Sciatic nerve (tissue), 2 donors: ENCODE data around the gene JPH4. TPM values are rescaled to one million over a fixed set of nuclear protein-coding genes. Genes with fewer than 3 reads are reported as not detected.
"Not testable (repeated sequence)": the region's sequence is repeated elsewhere in the genome, so short reads cannot be mapped to it uniquely, and the experiment has no call there.

Source experiments
- ATAC-seq: fragments of 200-7000 bp; cut with Tn5 transposase; one replicate; pipeline ENCODE4 v1.9.1; 2020; ENCODE audit warnings: mild to moderate bottlenecking, moderate library complexity
- DNase-seq: peaks from one replicate; pipeline ENCODE4 v3.0.0-alpha.2; 2020; ENCODE audit warnings: low spot score
- intact Hi-C: fragments of 100-400 bp; cut with DNase I; formaldehyde crosslinking; loops from one replicate; pipeline ENCODE4 v1.14.2; 2022
- total RNA-seq: library from RNA; stranded (reverse); fragmentation: NEBNext Ultra II Directional; extraction: Animal tissue kit (Norgen Biotek cat#: 25700); gene quantifications from one replicate; pipeline ENCODE4 v1.2.1, GENCODE V29; 2021
- donor health status: DM: no; HTN: no; CAD: no.
- donor health status: DM: no; HTN: no; CAD: no.

JPH4 gene
- total RNA-seq, 1 donor from 2014 or later, result 0.85 TPM

DNA sequence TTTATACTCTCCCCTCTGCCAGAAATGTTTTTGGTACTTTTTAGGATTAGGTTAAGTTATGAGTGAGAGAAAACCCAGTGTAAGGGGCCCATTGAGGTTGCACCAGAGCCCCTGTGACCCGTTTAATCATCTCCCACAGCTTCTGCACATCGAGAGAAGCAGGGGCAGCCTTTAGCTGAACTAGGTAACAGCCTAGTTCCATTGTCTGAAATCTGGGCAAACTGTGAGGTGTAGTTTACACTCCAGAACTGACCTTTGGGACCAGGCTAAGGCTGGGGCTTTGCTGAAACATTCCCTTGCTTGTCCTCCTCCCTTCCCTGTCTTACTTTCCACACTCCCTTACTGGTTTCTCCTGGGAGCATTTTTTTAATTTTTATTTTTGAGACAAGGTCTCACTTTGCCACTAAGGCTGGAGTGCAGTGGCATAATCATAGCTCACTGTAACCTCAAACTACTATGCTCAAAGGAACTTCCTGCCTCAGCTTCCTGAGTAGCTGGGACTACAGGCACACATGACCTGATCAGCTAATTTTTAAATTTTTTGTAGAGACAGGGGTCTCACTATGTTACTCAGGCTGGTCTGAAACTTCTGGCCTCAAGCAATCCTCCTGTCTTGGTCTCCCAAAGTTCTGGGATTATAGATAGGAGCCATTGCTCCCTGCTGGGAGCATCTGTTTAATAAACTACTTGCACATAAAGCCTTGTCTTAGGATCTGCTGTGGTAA is 31.7 kb upstream of the JPH4 start:
- DNase-seq (no peak), ATAC-seq (no peak)
- intact Hi-C loops, result no loop called here

DNA sequence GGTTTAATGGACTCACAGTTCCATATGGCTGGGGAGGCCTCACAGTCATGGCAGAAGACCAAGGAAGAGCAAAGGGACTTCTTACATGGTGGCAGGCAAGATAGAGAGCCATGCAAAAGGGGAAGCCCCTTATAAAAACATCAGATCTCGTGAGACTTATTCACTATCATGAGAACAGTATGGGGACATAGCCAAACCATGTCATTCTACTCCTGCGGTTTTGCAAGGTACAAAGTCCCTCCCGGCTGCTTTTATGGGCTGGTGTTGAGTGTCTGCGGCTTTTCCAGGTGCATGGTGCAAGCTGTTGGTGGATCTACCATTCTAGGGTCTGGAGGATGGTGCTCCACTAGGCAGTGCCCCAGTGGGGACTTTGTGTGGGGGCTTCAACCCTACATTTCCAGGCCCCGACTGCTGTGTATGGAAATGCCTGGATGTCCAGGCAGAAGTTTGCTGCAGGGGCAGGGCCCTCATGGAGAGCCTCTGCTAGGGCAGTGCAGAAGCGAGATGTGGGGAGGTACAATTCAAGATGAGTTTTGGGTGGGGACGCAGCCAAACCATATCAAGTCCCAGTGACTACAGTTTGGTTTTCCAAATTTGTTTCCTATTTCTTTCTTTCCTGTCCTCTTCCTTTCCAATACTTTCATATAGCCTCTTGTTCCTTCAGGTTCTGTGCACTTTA is 31.0 kb upstream of the JPH4 start:
- ATAC-seq, DNase-seq, intact Hi-C loops: not testable (repeated sequence)

DNA sequence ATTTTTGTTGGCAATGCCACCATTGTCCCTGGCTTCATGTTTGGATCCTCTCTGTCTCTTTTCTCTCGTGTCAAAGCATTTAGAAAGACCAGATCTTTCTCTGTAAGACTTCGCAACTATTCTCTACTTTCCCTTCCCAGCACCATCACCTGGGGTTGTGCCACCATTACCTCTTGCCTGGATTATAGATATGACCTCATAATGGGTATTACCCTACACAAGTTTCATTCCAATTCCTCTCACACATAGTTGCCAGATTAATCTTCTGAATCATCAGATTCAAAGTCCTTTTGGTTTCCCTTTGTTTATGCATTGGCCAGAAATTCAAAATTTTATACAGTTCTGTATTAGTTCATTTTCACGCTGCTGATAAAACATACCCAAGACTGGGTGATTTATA is 30.4 kb upstream of the JPH4 start:
- ATAC-seq (no peak), DNase-seq (no peak)
- intact Hi-C loops, result no loop called here

DNA sequence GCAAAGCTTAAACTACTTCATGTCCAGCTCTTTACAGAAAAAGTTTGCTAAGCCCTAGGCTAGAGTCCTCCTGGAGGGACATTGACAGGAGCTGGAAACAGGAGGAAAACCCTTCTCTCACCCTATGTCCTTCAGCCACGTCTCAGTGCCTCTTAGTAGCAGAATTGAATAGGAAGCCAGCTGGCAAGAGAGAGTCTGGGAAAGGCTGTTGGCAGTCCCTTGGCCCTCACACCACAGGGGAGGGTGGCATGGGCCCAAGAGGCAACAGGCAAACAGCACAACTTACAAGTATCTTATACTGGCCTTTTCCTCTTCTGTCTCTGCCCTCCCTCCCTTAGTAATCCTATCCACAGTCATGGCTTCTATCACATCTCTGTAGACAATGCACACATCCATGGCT is 29.9 kb upstream of the JPH4 start:
- no peak for DNase-seq
- no peak for ATAC-seq
- intact Hi-C loops, result no loop called here

DNA sequence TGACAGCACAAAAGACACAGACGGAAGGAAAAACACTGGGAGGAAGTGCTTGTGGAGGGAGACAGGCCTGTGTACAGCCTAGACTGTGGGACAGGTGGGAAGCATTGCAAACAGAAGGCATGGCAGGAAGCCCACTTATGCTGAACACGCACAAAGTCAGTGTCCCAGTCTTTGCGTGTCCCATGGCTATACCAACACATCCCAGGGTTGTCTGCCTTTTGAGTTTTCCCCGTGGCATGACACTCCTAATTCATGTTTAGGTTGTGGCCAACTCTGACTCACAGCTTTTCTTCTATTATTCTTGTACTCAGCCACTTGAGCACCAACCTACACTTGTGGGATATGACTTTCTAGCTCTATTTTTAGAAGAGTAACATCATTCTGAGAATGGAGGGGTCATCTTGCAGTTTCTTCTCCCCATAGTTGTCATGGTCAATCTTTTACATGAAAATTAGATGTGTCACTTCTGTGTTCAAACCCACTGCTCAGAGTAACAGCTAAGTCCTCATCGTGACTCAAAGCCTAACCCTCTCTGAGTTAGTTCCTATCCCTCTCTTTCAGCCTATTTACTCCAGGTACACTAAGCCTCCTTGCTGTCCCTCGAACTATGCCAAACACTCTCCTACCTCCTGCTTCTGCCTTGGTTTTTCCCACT is 27.5 kb upstream of the JPH4 start:
- intact Hi-C loops, result no loop called here
- ATAC-seq (no peak), DNase-seq (no peak)

DNA sequence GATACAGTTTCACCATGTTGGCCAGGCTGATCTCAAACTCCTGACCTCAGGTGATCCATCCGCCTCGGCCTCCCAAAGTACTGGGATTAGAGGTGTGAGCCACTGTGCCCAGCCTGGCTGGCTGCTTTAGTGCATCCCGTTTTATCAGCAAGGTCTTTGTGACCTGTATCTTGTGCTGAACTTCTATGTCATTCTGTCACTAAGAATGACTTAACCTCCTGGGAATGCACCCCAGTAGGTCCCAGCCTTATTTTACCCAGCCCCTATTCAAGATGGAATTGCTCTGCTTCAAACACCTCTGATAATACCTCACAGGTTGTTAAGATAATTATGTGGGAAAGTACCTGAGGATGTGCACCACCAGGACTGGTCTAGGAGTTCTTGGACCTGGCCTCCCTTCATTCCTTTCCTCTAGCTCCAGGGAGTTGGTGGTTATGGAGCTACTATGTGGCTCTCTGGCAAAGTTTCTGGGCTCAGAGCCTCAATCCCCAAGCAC is 26.1 kb upstream of the JPH4 start:
- intact Hi-C loops, result no loop called here
- no peak for DNase-seq
- ATAC-seq, result no peak

DNA sequence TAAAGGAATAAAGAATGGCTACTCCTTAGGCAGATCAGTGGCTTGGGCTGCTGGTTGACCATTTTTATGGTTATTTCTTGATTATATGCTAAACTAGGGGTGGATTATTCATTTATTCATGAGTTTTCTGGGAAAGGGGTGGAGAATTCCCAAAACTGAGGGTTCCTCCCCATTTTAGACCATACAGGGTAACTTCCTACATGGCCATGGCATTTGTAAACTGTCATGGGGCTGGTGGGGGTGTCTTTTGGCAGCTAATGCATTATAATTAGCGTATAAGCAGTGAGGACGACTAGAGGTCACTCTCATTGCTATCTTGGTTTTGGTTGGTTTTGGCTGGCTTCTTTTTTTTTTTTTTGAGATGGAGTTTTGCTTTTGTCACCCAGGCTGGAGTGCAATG is 25.6 kb upstream of the JPH4 start:
- no peak for DNase-seq
- intact Hi-C loops, result no loop called here
- ATAC-seq, result no peak

DNA sequence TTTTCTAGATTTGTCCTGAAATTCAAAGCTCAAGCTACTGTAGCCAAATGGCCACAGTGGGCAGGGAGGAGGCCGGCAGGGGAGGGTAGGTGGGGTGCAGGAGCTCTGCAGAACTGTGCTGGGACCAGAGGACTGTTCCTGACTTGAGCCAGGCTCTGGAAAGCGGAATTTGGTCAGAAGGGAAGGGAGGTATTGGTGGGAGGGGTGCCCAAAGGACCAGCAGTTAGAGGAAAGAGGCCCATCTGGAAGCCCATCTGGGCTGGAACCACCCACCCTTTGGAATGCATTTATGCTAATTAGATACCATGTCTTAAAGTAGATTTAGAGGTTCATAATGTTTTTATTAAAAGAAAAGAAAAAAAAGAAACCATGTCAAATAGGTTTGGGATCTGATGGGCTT is 24.5 kb upstream of the JPH4 start:
- ATAC-seq, result no peak
- DNase-seq, result no peak
- intact Hi-C loops, result no loop called here

DNA sequence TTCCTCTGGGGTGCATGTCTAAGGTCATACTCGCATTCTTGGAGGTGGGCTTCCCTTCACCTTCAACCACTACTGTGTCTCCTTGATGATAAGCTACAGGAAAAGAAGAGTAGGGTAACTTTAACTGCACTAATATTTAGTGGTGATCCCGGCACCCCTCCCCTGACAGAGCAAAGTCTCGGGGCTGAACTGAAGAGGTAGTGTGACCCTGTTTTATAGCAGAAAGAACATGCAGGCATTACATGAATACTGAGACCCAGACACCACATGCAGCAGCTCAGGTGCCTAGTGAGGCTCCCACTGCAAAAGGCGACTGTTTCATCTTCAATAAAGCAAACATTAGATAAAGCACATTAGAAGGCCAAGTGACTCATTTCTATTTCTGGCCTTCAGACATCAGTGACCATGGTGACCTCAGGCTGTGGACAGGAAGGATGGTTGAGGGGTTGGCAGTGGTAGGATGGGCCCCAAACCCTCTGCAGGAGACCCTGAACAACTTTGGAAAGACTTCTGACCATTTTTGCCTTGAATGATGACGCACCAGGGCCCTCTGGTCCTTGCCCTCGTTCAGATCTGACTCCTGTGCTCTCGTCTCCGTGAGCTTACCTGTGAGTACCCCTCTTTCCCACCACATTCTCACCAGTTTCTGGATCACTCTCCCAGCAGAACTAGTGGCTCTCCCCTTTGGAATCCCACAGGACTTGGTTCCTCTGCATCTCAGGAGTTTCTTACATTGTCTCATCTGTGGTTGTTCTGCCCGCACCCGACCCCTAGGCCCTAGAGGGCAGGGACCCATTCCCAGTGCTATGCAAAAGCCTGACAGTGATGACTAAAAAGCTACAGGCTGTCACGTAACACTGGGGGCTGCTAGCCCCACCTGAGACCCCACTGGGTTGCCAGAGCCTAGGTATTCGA is 23.8 kb upstream of the JPH4 start:
- no peak for ATAC-seq
- intact Hi-C loops, result no loop called here
- DNase-seq, result no peak

DNA sequence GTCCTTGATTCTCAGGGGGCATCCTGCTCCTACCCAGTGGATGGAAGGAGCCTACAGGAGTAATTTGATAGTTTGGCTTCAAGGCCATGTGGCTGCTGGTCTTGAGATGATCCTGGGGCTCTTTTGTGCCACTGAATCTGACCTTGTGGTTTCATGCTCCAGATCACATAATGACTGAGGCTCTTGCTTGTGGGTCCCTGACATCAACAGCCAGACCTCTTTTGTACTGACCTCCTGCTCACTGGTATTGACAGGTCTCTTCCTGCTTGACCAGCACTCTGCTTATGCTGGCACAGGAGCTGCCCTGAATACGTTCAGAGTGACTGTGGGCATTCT is 23.2 kb upstream of the JPH4 start:
- no peak for DNase-seq
- ATAC-seq, result no peak
- intact Hi-C loops, result no loop called here

DNA sequence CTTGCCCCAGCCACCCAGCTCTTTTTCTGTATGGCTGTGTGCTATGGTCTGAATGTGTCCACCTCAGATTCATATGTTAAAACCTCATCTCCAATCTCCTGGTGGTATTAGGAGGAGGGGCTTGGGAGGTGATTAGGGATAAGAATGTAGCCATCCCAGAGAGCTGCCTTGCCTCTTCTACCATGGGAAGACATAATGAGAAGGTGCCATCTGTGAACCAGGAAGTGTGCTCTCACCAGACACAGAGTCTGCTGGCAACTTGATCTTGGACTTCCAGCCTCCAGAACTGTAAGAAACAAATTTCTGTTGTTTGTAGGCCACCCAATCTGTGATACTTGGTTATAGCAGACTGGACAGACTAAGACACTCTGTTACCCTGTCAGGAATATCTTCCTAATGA is 22.8 kb upstream of the JPH4 start:
- ATAC-seq (no peak), DNase-seq (no peak)
- intact Hi-C loops, result no loop called here

DNA sequence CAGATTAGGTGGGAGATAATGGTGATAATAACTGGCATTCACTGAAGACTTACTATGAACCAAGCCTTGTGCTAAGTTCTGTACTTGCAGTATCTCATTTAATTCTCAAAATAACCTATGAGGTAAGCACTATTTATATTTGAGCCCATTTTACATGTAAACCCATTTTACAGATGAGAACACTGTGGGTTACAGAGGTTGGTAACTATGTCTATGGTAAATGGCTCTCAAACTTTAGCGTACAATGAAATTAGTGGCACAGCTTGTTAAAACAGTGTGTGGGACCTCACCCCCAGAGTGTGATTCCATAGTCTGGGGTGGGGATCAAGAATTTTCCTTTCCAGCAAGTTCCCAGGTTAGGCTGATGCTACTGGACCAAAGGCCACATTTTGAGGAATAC is 22.2 kb upstream of the JPH4 start:
- intact Hi-C loops, result no loop called here
- ATAC-seq (no peak), DNase-seq (no peak)

DNA sequence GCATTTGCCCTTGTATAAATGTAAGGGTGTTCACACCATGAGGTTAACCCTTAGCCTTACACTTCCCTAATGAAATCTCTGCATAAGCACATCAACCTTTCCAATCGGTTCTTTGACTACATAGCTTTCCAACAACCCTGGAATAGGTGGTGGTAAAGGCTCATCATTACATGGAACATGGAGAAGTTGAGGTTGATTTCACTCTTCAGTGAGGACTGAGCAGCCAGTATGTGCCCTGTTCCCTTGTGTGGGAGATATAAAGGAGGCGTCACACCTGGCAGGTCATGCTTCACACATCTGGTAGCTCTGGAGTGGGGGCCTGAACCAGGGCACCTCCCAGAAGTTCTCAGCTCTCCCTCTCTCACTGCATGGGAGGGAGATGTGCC is 21.7 kb upstream of the JPH4 start:
- DNase-seq (no peak), ATAC-seq (no peak)
- intact Hi-C loops, result no loop called here

DNA sequence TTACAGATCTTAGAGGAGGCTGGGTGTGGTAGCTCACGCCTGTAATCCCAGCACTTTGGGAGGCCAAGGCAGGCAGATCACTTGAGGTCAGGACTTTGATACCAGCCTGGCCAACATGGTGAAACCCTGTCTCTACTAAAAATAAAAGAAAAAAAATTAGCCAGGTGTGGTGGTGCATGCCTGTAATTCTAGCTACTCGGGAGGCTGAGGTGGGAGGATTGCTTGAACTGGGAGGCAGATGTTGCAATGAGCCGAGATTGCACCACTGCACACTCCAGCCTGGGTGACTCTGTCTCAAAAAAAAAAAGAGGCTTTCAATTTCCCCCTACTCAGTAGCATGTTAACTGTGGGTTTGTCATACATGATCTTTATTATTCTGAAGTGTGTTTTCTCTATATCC is 15.6 kb upstream of the JPH4 start:
- DNase-seq, intact Hi-C loops, ATAC-seq: not testable (repeated sequence)

DNA sequence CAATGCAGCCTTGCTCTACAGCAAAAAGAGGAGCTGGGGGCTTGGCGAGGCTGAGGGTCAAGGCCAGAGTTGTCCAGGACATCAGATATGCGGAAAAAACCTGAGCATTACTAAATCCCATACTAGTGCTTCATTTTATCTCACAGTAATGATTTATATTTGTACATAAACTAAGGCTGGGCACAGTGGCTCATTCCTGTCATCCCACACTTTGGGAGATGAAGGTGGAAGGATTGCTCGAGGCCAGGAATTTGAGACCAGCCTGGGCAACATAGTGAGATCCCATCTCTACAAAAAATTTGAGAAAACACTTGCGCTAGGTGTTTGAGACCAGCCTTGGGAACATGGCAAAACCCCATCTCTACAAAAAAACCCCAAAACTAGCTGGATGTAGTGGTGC is 11.6 kb upstream of the JPH4 start:
- DNase-seq (no peak), ATAC-seq (no peak)
- intact Hi-C loops, result no loop called here

DNA sequence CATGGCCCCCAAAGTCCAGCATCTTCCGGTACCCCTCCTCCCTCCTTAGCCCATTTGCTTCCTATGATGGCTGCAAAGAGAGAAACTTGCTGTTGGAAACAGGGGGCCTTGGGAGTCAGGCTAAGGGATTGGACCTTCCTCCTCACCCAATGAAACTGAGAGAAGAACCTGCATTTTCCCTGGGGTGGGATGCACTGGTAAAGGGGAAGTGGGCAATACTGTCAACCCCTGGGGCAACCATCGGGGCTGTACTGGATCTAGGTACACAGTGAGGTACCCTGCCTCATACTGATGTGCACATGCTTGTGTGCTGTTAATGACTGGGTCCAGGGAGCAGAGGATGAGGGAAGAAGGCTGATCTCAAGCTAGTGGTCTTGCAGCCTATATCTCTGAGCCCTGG is 11.0 kb upstream of the JPH4 start:
- intact Hi-C loops, result no loop called here
- DNase-seq (no peak), ATAC-seq (no peak)

DNA sequence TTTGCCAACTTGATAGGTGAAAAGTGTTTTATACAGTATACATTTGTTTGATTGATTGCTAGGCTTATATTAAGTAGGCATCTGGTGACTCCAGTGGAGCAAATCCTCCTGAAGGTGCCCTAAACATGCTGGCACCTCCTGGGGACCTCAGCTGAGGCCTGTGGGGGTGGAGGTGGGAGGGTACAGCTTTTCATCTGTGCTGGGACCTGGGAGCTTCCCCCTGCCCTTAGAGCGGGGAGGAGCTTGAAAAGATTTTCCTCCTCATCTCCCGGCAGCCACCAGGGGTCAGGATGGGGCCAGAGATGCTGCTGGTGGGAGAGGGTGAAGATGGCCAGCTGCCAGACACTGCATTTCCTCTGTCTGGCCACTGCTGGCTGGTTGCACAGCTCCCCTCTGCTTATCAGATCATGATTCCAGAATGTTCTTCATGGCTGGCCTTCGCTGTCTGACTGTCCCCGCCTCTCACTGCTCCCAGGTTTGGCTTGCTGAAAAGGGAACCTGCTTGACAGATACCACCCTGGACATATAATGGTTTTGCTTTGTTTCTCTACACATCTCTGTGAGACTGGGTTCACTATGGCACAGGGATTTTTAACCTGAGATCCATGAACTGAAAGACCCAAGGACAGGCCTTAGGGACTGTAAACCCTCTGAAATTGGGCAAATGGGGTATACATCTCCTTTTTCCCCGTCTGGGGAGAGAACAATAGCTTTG is 10.5 kb upstream of the JPH4 start:
- peak; percentile 87 for DNase-seq
- peak; percentile 87 for ATAC-seq
- intact Hi-C loops, result no loop called here

DNA sequence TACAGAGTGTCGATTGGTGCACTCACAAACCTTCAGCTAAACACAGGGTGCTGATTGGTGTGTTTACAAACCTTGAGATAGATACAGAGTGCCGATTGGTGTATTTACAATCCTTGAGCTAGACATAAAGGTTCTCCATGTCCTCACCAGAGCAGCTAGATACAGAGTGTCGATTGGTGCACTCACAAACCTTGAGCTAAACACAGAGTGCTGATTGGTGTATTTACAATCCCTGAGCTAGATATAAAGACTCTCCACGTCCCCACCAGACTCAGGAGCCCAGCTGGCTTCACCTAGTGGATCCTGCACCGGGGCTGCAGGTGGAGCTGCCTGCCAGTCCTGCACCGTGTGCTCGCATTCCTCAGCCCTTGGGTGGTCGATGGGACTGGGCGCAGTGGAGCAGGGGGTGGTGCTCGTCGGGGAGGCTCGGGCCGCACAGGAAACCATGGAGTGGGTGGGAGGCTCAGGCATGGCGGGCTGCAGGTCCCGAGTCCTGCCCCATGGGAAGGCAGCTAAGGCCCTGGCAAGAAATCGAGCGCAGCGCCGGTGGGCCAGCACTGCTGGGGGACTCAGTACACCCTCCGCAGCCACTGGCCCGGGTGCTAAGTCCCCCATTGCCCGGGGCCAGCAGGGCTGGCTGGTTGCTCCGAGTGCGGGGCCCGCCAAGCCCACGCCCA is 6.1 kb upstream of the JPH4 start:
- not testable (repeated sequence) for DNase-seq, ATAC-seq
- intact Hi-C loops, result loop anchor here (5.0 kb wide), 1 partner anchor 1268 kb away; no protein-coding TSS in a partner anchor
